ENCODE measurements around the gene PODN. TPM values are rescaled to one million over a fixed set of nuclear protein-coding genes. Genes with fewer than 3 reads are reported as not detected.

PODN gene
- total and polyA plus RNA-seq, 2 of the 4 experiments (the other 2 are of a cell fraction), result 0.54 to 6.2 TPM

DNA sequence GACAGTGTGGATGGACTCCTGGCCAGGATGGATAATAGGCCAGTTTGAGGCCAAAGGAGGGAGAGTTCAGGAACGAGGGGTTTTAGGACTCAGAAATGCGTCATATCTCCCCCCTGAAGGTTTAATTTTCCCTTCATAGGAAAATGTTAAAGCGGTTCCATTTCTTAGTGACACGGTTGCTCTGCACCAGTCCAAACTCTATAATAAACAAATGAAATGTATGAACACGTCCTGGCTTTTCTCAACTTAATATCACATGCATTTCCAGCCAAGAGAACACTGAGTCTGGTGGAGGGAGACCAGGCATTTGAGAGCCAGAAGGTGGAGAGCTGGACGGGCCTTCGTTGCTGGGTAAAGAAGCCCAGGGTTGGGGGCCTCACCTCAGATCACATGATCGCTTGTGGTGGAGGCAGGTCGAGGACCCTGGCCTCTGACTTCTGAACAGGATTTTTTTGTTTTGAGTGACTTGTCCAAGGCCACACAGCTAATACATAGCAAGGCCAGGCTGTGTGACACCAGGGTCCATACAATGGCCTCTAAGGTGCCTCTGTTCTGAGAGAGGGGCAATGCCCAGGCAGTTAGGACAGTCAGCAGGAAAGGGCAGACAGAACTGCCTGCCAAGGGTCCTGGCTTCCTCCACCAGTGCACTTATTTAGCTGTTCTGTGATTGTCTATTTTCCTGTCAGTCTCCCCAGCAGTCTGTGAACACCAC is 69.0 kb downstream of the PODN start:
- Histone ChIP-seq H3K27me3 (ENCODE audit: control insufficient read depth, insufficient read depth, low read length) (no peaks in the 10 kb centered on the region), H3K56ac (ENCODE audit: extremely low read depth, insufficient read depth, low read length) (no peak overlapping the region), H3K18ac (ENCODE audit: low read depth, low read length) (no peak overlapping the region; the same call in 1 of the 2 replicates), H3K23ac (ENCODE audit: low read depth, low read length) (peak overlapping the region; percentile 23; the same call in 1 of the 2 replicates), H3K79me1 (ENCODE audit: low read depth in 1 of 2, low read length in 2 of 2) (no peaks in the 10 kb centered on the region), H3K36me3 (ENCODE audit: control insufficient read depth, insufficient read depth, low read length) (no peaks in the 10 kb centered on the region), H4K20me1 (ENCODE audit: insufficient read depth, low read length) (no peaks in the 10 kb centered on the region), H3K9me1 (ENCODE audit: insufficient read depth, low read length) (peaks cover 26% of the 10 kb centered on the region), H2BK15ac (ENCODE audit: low read depth, low read length) (peak overlapping the region; percentile 44; the same call in 2 of the 3 replicates), H2BK20ac (ENCODE audit: low read depth, low read length) (peak overlapping the region; percentile 67), H2AFZ (replicated peaks; ENCODE audit: low read length, poor library complexity) (no peak overlapping the region), H2AK5ac (ENCODE audit: low read depth, low read length) (peak overlapping the region; percentile 49; the same call in 1 of the 2 replicates), H2BK120ac (ENCODE audit: low read depth, low read length) (peak overlapping the region; percentile 71), H3K4me1 (ENCODE audit: control insufficient read depth, insufficient read depth, low read length) (peaks cover 15% of the 10 kb centered on the region), H4K5ac (ENCODE audit: low read depth, low read length) (peak overlapping the region; percentile 22; the same call in 1 of the 2 replicates), H2AK9ac (replicated peaks; ENCODE audit: low read depth, low read length, poor library complexity) (peak overlapping the region; percentile 39), H3K4me3 (ENCODE audit: insufficient read depth, low read depth, low read length) (no peak overlapping the region), H3K4me2 (ENCODE audit: low read depth, low read length) (no peak overlapping the region), H4K91ac (ENCODE audit: insufficient read depth, low read depth, low read length) (peak overlapping the region; percentile 56), H3K9ac (ENCODE audit: low read depth, low read length) (no peak overlapping the region), H3K14ac (replicated peaks; ENCODE audit: low read depth, low read length) (no peak overlapping the region), H3K9me3 (ENCODE audit: control insufficient read depth, insufficient read depth, low read length) (no peaks in the 10 kb centered on the region), H2BK5ac (ENCODE audit: low read depth, low read length, poor library complexity, severe bottlenecking) (no peak overlapping the region), H3K27ac (ENCODE audit: insufficient read depth, low read length) (no peak overlapping the region), H3K4ac (ENCODE audit: low read depth, low read length) (peak overlapping the region; percentile 51), H4K8ac (ENCODE audit: low read depth in 2 of 2, low read length in 2 of 2) (peak overlapping the region in 1 of 2 experiments; percentile 26; a peak in 1 of 4 replicates)
- TF ChIP-seq BHLHE40 (IDR thresholded peaks at IDR 0.05; ENCODE audit: low read depth, low read length), result no peak
- intact Hi-C loops (cut with micrococcal nuclease) (no loop called here), dilution Hi-C loops (cut with HindIII; ENCODE audit: low sequenced_read_pairs, unreplicated experiment) (no loop called here), in situ Hi-C loops (cut with MboI; ENCODE audit: low sequenced_read_pairs) (no loop called here)
- DNase-seq (no peak), ATAC-seq (ENCODE audit: low read depth) (no peak)
- ChIA-PET POLR2A (ENCODE audit: unreplicated experiment) (no interaction called here), CTCF (interaction anchor here (0.7 kb wide), 1 partner anchor 202 kb away, joined by 3 read pairs; no protein-coding TSS in a partner anchor)
- BruUV-seq (replicated peaks), result no TSS peak
- no CpG with 5 or more reads among the region's 9 CpGs for WGBS, 2 experiments (ENCODE audit: extremely low coverage in 2 of 2, insufficient read length in 1 of 2)
